22Rv1 (cell line): ENCODE measurements around the gene SUGCT.

Experiments
- ZFX ChIP-seq: fragments of 450-650 bp; IDR thresholded peaks from 2 replicates; pipeline ENCODE4 v1.6.1; 2017; ENCODE audit warnings: antibody characterized with exemption, borderline replicate concordance
- TF ChIP-seq, protein P1 (sequence below): fragments of 450-650 bp; IDR thresholded peaks from 2 replicates; pipeline ENCODE4 v1.5.1; 2017; ENCODE audit warnings: mild to moderate bottlenecking

DNA sequence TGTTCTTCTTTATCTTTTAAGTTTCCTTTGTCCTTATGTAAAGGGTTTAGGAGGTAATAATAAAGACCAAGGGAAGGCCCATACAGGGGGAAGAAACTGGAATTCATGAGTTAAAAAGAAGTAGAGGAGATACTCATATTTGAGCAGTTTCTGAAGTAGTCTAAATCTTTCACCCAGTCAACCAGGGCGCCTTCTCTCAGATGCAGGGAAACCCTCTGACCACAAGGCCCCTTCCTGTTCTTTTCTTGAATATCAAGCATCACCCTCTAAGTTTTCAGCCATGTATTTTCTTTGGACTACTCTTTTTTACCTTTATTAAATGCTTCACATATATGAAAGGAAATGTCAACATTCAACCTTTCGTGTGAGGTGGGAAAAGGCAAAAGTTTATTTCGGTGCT, 630.8 kb downstream of the SUGCT start:
- TF ChIP-seq, protein P1, sequence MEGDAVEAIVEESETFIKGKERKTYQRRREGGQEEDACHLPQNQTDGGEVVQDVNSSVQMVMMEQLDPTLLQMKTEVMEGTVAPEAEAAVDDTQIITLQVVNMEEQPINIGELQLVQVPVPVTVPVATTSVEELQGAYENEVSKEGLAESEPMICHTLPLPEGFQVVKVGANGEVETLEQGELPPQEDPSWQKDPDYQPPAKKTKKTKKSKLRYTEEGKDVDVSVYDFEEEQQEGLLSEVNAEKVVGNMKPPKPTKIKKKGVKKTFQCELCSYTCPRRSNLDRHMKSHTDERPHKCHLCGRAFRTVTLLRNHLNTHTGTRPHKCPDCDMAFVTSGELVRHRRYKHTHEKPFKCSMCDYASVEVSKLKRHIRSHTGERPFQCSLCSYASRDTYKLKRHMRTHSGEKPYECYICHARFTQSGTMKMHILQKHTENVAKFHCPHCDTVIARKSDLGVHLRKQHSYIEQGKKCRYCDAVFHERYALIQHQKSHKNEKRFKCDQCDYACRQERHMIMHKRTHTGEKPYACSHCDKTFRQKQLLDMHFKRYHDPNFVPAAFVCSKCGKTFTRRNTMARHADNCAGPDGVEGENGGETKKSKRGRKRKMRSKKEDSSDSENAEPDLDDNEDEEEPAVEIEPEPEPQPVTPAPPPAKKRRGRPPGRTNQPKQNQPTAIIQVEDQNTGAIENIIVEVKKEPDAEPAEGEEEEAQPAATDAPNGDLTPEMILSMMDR = no peak
- no peak for TF ChIP-seq ZFX
